ENCODE results near the gene DGKB.

Gene DGKB

DNA sequence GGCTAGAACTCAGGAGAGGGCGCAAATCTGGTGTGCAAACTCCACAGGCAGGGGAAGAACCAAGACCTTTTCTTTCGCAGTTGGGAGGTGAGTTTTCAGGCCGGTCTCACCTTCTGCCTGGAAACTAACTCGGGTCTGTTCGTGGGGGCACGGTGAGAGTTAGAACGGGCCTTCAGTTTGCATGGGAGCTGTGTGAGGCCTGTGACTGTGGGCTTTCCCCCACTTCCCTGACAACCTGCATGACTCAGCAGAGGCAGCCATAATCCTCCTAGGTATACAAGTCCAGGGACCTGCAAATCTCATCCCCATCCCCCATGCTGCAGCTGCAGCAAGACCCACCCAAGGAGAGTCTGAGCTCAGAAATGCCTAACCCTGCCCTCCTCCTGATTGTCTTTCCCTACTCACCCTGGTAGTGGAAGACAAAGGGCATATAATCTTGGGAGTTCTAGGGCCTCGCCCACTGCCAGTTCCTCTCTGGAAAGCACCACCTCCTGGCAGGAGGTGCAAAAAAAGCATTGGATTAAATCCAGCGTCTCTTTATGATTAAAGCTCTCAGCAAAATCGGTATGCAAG is 718.2 kb downstream of the DGKB start:
- peak; percentile 7 for DNase-seq

DNA sequence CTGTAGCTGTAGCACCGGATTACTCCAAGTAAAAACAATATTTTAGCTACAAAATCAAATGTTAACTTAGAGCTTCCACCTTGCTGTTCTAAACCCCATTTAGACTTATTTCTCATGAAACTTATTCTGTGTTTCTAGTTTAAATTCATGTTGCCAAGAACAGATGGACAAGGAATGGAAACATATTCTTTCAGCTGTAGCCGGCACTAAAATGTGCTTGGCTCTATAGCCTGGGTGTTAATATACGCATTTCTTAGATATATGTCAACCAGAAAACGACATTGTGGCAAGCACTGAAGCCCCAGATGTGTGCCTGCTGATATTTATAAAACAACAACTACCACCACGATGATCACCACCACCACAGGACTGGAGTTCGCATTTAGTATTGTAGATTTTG is 722.8 kb downstream of the DGKB start:
- no peak for DNase-seq

DNA sequence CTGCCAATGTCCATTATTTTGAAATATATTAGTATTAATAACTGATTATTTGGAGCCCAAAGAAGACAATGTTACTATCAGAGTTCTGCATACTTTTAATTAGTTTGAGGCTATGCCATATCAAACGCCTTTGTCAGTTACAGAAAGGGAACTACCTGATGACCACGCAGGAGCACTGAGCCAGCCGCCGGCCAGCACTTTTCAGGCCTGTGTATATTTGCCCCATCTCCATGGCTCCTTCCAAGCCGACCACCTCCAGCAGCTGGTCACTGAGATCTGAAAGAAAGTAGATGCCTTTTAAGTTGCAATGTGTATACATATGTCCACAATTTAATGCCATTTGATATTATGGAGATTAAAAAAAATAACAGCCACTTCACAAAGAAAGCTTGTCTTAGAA is 724.7 kb downstream of the DGKB start:
- no peak for DNase-seq

DNA sequence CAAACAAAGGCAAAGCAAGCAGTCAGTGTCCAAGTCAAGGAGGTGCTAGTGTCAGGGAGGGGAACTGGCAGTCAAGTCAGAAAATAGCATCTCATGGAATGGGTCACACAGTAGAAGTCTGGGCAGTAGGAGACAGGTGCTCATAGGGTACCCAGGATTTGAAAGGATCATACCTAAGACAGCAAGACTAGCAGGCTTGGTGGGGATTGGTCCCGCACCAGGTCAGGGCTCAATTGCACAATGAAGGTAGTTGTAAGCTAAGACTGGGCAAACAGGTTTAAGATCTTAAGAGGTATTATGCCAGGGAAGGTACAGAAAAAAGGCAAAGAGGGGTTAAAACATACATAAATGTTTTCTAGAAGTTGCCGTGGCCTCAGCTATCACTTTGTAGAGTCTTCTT is 731.7 kb downstream of the DGKB start:
- no peak for DNase-seq

DNA sequence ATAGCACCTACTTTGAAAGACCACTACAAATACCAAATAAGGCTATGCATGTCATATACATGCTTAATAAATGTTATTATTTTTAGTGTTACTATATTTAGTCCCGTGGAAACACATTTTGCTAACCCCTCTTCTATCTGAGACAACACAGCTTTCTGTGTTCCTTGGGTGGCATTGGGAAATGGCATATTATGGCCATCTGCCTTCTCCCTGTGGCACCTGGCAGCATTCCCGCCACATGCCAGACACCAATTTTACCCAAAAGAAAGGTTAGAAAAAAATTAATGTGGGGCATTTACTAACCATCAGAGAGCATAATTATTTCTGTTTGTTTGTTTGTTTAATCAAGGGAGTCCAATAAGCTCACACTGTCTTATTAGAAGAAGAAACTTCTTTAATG is 744.4 kb downstream of the DGKB start:
- DNase-seq, result no peak

DNA sequence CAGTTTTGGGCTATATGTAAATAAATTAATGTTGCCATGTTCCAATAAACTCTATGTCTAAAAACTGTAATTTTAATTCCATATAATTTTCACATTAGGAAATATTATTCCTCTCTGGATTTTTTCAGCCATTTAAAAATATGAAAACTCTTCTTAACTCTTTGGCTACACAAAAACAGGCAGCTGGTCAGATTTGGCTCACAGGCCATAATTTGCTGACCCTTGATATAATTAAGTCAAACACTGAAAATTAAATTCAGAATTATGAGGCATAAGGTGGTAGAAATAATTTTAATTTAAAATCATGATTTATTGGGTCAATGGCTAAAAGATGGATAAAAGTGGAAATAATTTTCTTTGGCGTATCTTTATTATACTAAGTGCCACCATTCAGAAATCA is 746.1 kb downstream of the DGKB start:
- DNase-seq, result no peak

DNA sequence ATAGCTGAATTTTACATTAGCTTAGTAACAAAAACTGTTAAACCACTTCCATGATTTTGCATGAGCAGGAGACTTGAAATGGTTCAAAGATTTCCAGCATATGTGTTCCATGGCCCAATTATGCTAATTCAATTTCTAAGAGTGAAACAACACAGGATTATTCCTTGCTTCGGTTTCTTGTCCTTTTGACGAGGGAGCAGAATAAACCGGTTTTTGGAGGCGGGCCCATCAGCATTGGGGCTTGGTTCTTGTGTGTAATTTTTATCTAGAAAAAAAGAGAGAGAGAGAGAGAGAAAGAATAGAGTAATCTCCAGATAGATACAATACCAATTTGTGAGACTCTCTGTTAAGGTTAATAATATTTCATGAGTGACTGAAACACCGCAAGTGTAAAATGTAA is 753.6 kb downstream of the DGKB start:
- DNase-seq, result no peak

DNA sequence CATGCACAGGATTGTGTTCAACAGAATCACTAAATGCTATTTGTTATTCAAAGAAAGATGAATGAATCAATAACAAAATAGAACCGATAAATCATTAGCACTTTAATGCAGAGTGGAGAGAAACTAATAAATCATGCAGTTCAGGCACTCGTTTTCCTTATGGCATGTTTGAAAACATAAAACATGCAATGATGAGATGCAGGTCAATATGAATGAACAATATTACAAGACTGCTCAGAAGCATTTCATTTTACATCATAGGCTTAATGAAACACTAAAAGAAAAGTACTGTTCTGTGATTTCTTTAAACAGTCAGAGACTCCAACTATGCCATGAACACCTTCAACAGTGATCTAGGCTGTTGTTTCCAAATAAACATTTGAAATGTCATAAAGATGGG is 755.0 kb downstream of the DGKB start:
- no peak for DNase-seq

DNA sequence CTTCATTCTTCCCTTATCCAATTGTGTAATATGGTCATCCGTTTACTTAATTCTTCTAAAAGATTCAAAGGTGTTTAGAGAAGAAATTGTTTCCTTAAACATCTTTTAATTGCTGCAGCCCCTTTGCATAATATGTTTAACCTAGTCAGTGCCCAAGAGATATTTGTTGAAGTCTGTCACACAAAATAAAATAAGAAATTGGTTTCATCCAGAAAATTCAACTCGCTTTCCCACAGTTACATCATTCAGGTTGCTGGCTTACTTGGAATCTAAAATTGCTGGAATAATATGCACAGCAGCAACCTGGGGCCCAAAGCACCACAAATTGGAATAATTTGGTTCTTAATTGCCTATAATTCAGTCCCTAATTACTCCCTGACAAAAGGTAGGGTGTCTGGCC is 758.0 kb downstream of the DGKB start:
- no peak for DNase-seq

DNA sequence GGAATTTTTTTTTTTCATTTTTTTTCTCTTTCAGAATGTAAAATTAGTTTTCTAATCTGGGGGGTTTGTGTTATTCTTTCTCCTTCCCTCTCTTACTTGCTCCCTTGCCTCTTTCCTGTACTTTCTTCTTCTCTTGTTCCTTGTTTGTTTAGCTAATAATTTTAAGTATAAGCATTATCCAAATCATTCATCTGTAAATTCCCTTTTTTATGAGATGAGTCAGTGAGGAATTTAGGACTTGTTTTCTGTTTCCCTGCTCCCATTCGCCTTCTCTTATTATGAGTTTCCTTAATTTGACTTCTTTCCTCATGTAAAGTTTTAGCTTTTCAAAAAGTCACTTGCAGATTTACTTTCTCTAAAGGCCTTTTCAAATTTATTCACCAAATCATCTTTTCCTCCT is 758.4 kb downstream of the DGKB start:
- no peak for DNase-seq

DNA sequence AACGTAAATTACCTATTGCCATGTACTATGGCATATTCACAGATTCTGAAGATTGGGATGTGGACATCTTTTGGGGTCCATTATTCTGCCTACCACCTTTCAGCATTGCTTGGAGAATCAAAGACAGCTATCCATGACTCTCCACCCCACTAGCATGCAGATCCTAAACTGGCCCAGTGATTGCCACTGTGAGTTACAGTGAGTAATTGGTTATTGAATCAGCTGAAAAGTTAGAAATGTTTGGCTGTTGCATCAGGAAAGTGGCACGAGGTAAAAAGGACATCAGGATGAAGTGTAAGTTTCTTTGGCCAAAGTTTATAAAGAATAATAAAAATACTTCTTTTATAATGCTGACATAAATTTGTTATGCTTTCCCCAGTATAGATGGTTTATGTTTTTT is 764.9 kb downstream of the DGKB start:
- DNase-seq, result no peak

DNA sequence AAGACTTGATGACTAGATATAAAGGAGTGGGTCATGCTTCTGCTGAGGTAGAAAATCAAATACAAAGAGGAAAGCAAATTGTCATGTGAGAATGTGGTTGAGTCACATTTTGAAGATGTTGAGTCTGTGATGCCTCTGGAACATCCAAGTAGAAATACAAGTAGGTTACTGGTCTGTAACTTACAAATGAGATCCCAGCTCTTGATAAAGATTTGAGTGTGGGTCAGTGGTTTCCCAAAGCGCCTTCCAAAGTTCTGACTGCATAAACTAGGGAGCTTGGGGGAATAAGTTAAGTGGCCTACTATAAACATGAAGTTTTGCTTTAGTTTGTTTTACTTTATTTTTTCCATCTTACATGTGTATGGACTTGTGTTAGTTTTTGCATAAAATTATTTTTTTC is 768.8 kb downstream of the DGKB start:
- no peak for DNase-seq

DNA sequence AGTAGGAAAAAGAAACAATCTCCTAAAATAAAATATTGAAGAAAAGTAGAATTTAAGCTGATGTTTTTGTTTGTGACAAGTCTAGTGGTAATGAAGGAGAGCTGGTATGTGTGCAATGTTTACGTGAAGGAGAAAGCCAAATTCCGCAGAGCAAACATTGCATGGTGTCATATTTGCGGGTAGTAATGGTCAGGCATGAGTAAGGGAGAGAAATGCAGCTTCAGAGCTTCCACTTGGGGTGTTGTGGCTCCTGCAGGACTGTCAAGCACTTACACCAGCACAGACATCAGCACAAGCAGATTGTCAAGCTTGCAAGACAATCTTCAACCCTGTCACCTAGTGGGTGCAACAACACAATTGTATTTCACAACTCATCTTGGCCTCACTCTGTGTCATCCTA is 776.6 kb downstream of the DGKB start:
- no peak for DNase-seq

DNA sequence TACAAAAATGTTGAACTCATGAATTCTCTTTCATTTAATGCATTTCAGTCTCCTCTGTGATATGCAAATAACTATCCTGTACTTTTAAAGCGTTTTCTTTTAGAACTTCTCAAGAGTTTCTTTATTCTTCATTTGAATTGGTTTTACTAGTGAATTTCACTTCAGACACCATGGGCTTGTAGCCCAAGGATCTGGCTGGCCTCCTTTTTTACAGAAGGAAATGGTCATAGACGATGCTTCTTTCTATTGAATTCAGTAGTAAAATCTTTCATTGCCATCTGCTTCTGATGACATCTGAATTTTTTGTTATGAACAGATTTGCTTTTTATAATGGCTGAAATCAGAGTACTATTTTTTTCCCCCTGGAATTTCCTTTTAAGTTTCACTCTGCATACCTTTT is 777.8 kb downstream of the DGKB start:
- DNase-seq, result no peak

DNA sequence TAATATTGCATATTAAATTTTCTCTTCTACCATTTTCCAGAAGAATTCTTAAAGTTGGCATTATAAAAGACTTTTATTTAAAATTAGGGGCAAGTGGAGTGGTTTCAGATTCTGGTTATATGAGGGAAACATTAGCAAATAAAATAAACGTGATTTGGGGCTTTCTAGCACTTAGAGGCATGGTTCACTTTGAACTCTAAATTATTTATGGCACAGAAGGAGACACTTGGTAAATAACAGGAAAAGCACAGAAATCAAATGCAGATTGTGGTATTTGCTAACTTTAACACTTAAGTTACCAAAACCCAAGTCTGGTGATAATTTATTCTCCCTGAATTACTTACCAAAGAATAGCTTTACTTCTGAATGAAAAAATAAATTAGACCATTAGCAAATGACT is 778.6 kb downstream of the DGKB start:
- no peak for DNase-seq

DNA sequence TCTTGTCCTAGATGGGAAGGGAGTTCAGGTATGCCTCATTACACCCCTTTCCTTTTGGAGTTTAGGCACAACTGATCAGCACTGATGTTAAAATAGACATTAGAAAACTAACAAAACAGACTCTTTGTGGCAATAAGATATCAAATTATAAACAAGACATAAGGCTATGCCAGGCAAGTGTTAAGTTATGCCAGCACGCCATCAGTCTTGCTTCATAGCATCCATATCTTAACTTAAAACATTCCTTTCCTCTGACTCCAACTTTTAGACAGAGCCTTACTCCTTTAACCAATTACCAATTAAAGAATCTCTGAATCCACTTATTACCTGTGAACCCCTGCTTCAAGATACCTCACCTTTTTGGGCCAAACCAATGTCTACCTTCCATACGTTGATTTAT is 786.9 kb downstream of the DGKB start:
- DNase-seq, result no peak

DNA sequence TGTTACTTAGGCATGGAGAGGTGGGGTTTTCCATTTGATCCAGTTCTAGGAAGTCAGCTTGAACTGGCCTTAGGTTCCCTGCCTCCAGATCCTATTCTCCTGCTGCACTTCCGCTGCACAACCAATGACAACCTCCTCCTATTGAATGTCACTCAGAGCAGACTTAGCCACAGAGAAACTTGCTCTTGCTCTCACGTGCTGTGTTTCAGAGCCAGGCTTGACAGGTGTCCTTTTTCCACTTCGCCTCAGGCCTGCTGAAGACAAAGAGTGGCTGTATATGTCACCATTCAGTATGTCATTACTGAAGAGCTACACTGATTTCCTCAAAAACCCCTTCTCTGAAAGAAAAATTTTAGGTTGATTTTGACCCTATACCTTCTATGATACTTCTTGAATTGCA is 797.7 kb downstream of the DGKB start:
- no peak for DNase-seq

DNA sequence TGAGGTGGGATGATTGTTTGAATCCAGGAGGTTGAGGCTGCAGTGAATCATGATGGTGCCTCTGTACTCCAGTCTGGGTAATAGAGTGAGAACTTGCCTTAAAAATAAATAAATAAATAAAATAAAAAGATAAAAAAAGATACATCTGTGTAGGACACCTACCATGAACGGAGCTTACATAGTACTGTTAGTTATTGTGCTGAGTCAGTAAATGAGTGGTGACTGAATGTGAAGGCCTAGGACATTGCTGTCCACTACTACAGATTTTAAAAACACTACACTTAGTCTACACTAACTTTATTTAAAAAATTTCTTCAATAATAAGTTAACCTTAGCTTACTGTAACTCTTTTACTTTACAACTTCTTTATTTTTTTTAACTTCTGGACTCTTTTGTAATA is 806.4 kb downstream of the DGKB start:
- DNase-seq, result no peak

DNA sequence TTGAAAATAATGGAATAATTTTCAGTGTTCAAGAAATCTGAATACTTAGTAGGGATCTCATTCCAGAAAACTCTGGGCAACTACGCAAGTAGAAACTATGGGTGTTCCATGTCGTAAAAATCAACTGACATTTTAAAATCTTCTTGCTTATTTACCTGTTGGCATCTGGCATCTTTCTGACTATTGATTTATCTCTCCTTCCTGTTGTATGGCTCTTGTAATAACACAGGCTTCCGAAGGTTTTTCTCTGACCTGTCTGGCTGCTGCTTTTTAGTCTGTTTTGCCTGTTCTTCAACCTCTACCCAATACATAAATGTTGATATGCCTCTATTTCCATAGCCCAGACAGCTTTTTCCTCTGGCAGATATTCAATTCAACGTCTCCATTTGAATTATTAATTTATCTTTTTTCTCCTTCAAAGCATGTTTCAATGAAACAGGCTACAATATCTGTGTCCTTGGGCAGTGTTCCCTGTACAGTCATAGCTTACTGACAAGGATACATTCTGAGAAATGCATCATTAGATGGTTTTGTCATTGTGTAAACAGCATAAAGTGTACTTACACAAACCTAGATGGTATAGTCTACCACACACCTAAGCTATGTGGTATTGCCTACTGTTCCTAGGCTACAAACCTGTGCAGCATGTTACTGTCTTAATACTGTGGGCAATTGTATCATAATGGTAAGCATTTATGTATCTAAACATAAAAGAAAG is 807.2 kb downstream of the DGKB start:
- DNase-seq, result no peak

All from NCI-H82 (cell line).